HTERT RPE-1 (cell line): Measurements from ENCODE around the gene AGTPBP1.

Experiments used
- in situ Hi-C: fragments of 300-500 bp; cut with MboI; formaldehyde crosslinking; loops from 4 replicates; pipeline ENCODE4 v1.14.3; 2020; ENCODE audit warnings: low sequenced_read_pairs

Gene AGTPBP1

GRCh38 chr9:85508616-85509015 lies 233.1 kb downstream of the AGTPBP1 start:
- in situ Hi-C loops: no loop called here

- in situ Hi-C loops: no loop called here
Observed at GRCh38 chr9:85505612-85506011, 236.1 kb downstream of the AGTPBP1 start.

- in situ Hi-C loops: no loop called here
Observed at GRCh38 chr9:85502815-85503655, 238.7 kb downstream of the AGTPBP1 start.

GRCh38 chr9:85501882-85502281 lies 239.9 kb downstream of the AGTPBP1 start:
- in situ Hi-C loops: no loop called here

GRCh38 chr9:85501456-85501855 lies 240.3 kb downstream of the AGTPBP1 start:
- in situ Hi-C loops: no loop called here
